Karpas-422 (cell line): ENCODE results near the gene VIM. TPM values are rescaled to one million over a fixed set of nuclear protein-coding genes. Genes with fewer than 3 reads are reported as not detected.
"Not testable (repeated sequence)": the region's sequence is repeated elsewhere in the genome, so short reads cannot be mapped to it uniquely, and the experiment has no call there.

Source experiments
- DNase-seq: peaks from one replicate; pipeline ENCODE4 v3.0.0-alpha.2; 2015
- H2AFZ ChIP-seq: fragments of 200-600 bp; sonication (generic); 2 replicates; pipeline ENCODE4 v1.6.1; 2014; ENCODE audit warnings: antibody characterized with exemption, low read length, mixed read lengths
- H3K27ac ChIP-seq: fragments of 200-600 bp; sonication (generic); 2 replicates; pipeline ENCODE4 v1.5.1; 2014; ENCODE audit warnings: mild to moderate bottlenecking, low read length, moderate library complexity
- H3K27me3 ChIP-seq: fragments of 200-600 bp; sonication (generic); 2 replicates; pipeline ENCODE4 v1.6.1; 2014; ENCODE audit warnings: low read length, mixed read lengths
- H3K36me3 ChIP-seq: fragments of 200-600 bp; sonication (generic); 2 replicates; pipeline ENCODE4 v1.6.1; 2014; ENCODE audit warnings: low read length, mixed read lengths; ENCODE audit not compliant: insufficient read depth
- H3K4me1 ChIP-seq: fragments of 200-600 bp; sonication (generic); 2 replicates; pipeline ENCODE4 v1.6.1; 2014; ENCODE audit warnings: mild to moderate bottlenecking, low read length, mixed read lengths
- H3K4me2 ChIP-seq: fragments of 200-600 bp; sonication (generic); 2 replicates; pipeline ENCODE4 v1.6.1; 2014; ENCODE audit warnings: low read length, low read depth, mild to moderate bottlenecking; ENCODE audit not compliant: poor library complexity, severe bottlenecking
- H3K4me3 ChIP-seq: fragments of 200-600 bp; sonication (generic); 2 replicates; pipeline ENCODE4 v1.5.1; 2014; ENCODE audit warnings: mild to moderate bottlenecking, antibody characterized with exemption, low read length, mixed read lengths
- H3K79me2 ChIP-seq: fragments of 200-600 bp; sonication (generic); 2 replicates; pipeline ENCODE4 v1.6.1; 2014; ENCODE audit warnings: mild to moderate bottlenecking, low read length, mixed read lengths
- H3K9ac ChIP-seq: fragments of 200-600 bp; sonication (generic); 2 replicates; pipeline ENCODE4 v1.6.0; 2014; ENCODE audit warnings: low read length
- H3K9me2 ChIP-seq: fragments of 200-600 bp; sonication (generic), shearing (Covaris generic); replicated peaks from 2 replicates; pipeline ENCODE4 v1.6.0; 2014; ENCODE audit warnings: mild to moderate bottlenecking, low read length, moderate library complexity; ENCODE audit not compliant: insufficient read depth
- H3K9me3 ChIP-seq: fragments of 300-700, 200-600 bp; sonication (generic); 2 replicates; pipeline ENCODE4 v1.6.1; 2014; ENCODE audit warnings: low read length, mixed read lengths
- H4K20me1 ChIP-seq: fragments of 200-600 bp; sonication (generic); 2 replicates; pipeline ENCODE4 v1.6.1; 2014; ENCODE audit warnings: mild to moderate bottlenecking, antibody characterized with exemption, low read length, low read depth; ENCODE audit not compliant: insufficient read depth
- total RNA-seq: library from RNA; depleted of rRNA; stranded (reverse); fragments of >200 nt; shearing (Covaris generic); gene quantifications from 2 replicates; pipeline ENCODE4 v1.2.3, GENCODE V29; 2014; ENCODE audit warnings: low replicate concordance

VIM gene
- total RNA-seq, 1 experiment from 2014 or later: 7.0 TPM

DNA sequence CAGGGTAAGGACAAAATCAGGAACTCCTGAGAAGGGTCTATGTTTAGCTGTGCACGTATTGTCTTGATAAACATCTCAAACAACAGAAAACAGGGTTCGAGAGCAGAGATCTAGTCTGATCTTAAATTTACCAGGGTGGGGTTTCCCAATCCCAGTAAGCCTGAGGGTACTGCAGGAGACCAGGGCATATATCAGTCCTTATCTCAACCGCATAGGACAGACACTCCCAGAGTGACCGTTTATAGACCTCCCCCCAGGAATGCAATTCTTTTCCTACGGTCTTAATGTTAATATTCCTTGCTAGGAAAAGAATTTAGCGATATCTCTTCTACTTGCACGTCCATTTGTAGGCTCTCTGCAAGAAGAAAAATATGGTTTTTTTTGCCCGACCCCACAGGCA lies 35.5 kb downstream of the VIM start:
- no peak overlapping the region for H3K27ac ChIP-seq
- H3K4me3 ChIP-seq: no peak overlapping the region
- H3K9me2 ChIP-seq: no peaks in the 10 kb centered on the region
- no peak for DNase-seq
- no peaks in the 10 kb centered on the region for H4K20me1 ChIP-seq
- no peak overlapping the region for H2AFZ ChIP-seq
- H3K9ac ChIP-seq: no peak overlapping the region
- H3K27me3 ChIP-seq: no peaks in the 10 kb centered on the region
- no peak overlapping the region for H3K4me2 ChIP-seq
- no peaks in the 10 kb centered on the region; the same call in 1 of the 2 replicates for H3K36me3 ChIP-seq
- H3K9me3 ChIP-seq: peaks cover 12% of the 10 kb centered on the region
- H3K79me2 ChIP-seq: no peaks in the 10 kb centered on the region
- no peaks in the 10 kb centered on the region for H3K4me1 ChIP-seq

DNA sequence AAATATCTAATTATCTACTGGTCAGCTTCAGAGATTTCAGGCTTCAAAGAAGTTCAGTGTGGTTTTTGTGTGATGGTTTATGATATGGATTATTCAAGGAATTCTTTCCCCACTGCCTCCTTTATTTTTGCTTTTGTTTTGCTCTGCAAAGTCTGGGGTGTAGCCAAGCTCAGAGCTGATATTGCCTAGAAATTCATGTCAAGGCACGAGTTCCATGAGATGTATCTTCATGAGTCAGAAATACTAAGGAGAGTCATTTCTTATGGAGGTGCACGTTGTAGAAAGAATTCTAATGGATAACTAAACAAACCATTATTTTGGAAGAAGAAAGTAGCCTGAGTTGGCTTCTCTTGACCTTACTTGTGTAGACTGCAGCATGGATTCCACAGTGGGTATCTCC lies 37.4 kb downstream of the VIM start:
- H3K9me2 ChIP-seq: no peaks in the 10 kb centered on the region
- peaks cover 12% of the 10 kb centered on the region for H3K9me3 ChIP-seq

GRCh38 chr10:17266549-17266948 lies 38.5 kb downstream of the VIM start:
- H3K36me3 ChIP-seq, H3K27me3 ChIP-seq, H4K20me1 ChIP-seq, DNase-seq, H3K9ac ChIP-seq, H3K4me3 ChIP-seq, H3K4me2 ChIP-seq, H2AFZ ChIP-seq, H3K9me2 ChIP-seq, H3K4me1 ChIP-seq, H3K79me2 ChIP-seq, H3K27ac ChIP-seq: not testable (repeated sequence)
- H3K9me3 ChIP-seq: peaks cover 12% of the 10 kb centered on the region

More for the DNA sequence above, 37.4 kb downstream of the VIM start:
- Histone ChIP-seq H3K79me2 (no peaks in the 10 kb centered on the region), H3K4me1 (no peaks in the 10 kb centered on the region), H3K27ac (no peak overlapping the region), H3K4me2 (no peak overlapping the region), H2AFZ (no peak overlapping the region), H3K4me3 (no peak overlapping the region), H3K27me3 (no peaks in the 10 kb centered on the region), H3K9ac (no peak overlapping the region), H3K36me3 (no peaks in the 10 kb centered on the region; the same call in 1 of the 2 replicates), H4K20me1 (no peaks in the 10 kb centered on the region)
- no peak for DNase-seq

DNA sequence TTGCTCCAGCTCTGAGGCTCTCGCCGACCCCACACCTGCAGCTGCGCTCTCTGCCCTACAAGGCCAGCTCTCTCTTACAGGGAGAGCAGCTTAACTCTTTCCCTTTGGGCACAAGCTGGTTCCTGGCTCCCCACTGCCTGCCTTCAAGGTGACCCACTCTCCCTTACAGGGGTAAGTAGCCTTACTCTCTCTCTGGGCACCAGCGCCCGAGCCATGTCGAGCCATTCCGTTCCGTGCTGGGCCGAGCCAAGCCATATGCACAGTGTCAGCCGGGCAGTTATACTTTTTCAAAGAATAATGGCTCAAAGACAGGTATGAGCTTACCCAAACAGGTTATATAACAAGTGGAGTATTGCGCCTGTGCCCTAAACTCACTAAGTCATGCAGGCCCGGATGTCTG lies 44.6 kb downstream of the VIM start:
- Histone ChIP-seq H3K9ac (no peak overlapping the region), H2AFZ (no peak overlapping the region), H3K36me3 (no peaks in the 10 kb centered on the region), H3K4me2 (no peak overlapping the region), H4K20me1 (no peaks in the 10 kb centered on the region), H3K9me3 (no peaks in the 10 kb centered on the region), H3K4me3 (no peak overlapping the region), H3K79me2 (no peaks in the 10 kb centered on the region), H3K9me2 (no peaks in the 10 kb centered on the region), H3K4me1 (no peaks in the 10 kb centered on the region), H3K27me3 (no peaks in the 10 kb centered on the region), H3K27ac (no peak overlapping the region)
- no peak for DNase-seq

DNA sequence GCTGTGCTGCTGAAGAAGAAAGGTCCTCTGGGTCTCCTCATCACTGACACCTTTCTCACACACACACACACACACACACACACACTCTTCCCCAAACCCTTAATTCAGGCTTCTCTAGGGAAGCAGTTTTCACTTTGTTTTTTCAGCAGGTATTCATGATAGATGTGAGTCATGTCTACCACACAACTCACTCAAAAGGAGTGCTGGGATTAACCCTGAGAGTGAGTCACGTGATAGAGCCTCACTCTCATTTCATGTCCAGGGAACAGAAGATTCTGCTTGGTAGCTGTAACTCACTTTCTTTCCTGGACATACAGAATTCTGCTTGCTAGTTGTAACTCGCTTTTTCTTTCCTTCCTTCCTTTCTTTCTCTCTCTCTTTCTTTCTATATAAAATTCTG lies 45.4 kb downstream of the VIM start:
- Histone ChIP-seq H4K20me1 (no peaks in the 10 kb centered on the region), H3K27me3 (no peaks in the 10 kb centered on the region), H3K4me1 (no peaks in the 10 kb centered on the region), H3K79me2 (no peaks in the 10 kb centered on the region), H3K27ac (no peak overlapping the region), H3K9ac (no peak overlapping the region), H3K36me3 (no peaks in the 10 kb centered on the region), H3K9me3 (no peaks in the 10 kb centered on the region), H2AFZ (no peak overlapping the region), H3K4me2 (no peak overlapping the region), H3K4me3 (no peak overlapping the region), H3K9me2 (no peaks in the 10 kb centered on the region)
- no peak for DNase-seq

DNA sequence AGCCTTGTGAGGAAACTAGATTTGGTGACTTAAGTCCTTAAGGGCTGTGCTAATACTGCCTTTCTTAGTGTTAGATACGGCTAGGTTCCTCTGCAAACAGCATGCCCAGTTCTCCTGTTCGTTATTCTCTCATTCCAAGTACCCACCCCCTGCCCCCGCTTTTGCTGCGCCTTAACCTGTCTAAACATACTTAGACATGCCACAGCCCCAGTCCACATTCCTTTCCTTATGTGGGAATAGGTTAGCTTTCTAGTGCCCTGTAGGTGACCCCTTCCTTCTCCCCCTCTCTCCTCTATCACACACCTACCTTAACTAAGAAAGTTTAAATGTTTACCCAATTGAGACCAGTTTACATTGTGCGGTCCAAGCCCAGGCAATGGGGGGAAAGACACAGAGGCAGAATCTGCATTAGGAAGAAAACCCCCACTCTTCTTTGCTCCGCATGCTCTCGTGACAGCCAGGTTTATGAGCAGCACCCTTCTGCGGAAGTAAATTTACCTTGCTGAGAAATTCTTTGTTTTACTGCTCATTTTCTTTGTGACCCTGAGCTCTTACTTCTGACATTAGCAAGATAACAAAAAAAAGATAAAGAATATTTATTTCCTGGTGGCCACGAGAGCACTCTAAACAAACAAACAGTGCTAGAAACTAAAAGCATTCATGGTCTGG lies 48.8 kb downstream of the VIM start:
- no peak for DNase-seq
- Histone ChIP-seq H3K4me3 (no peak overlapping the region), H3K9me3 (no peaks in the 10 kb centered on the region), H3K36me3 (no peaks in the 10 kb centered on the region), H2AFZ (no peak overlapping the region), H3K79me2 (no peaks in the 10 kb centered on the region), H3K4me1 (no peaks in the 10 kb centered on the region), H3K9me2 (no peaks in the 10 kb centered on the region), H4K20me1 (no peaks in the 10 kb centered on the region), H3K4me2 (no peak overlapping the region), H3K27ac (no peak overlapping the region), H3K9ac (no peak overlapping the region), H3K27me3 (no peaks in the 10 kb centered on the region)

GRCh38 chr10:17278607-17279240 lies 50.7 kb downstream of the VIM start:
- H3K4me2 ChIP-seq: no peak overlapping the region
- H3K9me2 ChIP-seq: no peaks in the 10 kb centered on the region
- H3K4me3 ChIP-seq: no peak overlapping the region
- no peaks in the 10 kb centered on the region for H3K36me3 ChIP-seq
- H3K27ac ChIP-seq: no peak overlapping the region
- H3K9ac ChIP-seq: no peak overlapping the region
- no peak overlapping the region for H2AFZ ChIP-seq
- DNase-seq: no peak
- H4K20me1 ChIP-seq: no peaks in the 10 kb centered on the region
- H3K79me2 ChIP-seq: no peaks in the 10 kb centered on the region
- H3K27me3 ChIP-seq: no peaks in the 10 kb centered on the region
- H3K9me3 ChIP-seq: no peaks in the 10 kb centered on the region
- no peaks in the 10 kb centered on the region for H3K4me1 ChIP-seq

DNA sequence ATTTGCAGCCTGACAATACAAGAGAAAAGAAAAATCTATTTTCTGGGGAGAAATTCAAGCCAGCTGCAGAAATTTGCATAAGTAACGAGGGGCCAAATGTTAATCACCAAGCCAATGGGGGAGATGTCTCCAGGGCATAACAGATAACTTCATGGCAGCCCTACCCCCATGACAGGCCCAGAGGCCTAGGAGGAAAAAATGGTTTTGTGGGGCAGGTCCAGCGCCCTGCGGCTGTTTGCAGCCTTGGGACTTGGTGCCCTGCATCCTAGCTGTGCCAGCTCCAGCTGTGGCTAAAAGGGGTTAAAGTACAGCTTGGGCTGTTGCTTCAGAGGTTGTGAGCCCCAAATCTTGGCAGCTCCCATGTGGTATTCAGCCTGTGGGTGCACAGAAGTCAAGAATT lies 54.3 kb downstream of the VIM start:
- no peaks in the 10 kb centered on the region for H3K4me1 ChIP-seq
- H3K27ac ChIP-seq: no peak overlapping the region
- no peaks in the 10 kb centered on the region for H3K36me3 ChIP-seq
- no peak overlapping the region for H3K9ac ChIP-seq
- DNase-seq: no peak
- no peak overlapping the region for H3K4me3 ChIP-seq
- H3K4me2 ChIP-seq: no peak overlapping the region
- no peaks in the 10 kb centered on the region for H3K79me2 ChIP-seq
- H3K9me3 ChIP-seq: no peaks in the 10 kb centered on the region
- H3K9me2 ChIP-seq: no peaks in the 10 kb centered on the region
- H2AFZ ChIP-seq: no peak overlapping the region
- no peaks in the 10 kb centered on the region for H3K27me3 ChIP-seq
- H4K20me1 ChIP-seq: no peaks in the 10 kb centered on the region
